Motor neuron (in vitro differentiated cells): ENCODE measurements around the gene LTBP2. TPM values are rescaled to one million over a fixed set of nuclear protein-coding genes. Genes with fewer than 3 reads are reported as not detected.

ENCODE experiments used
- ATAC-seq, 8 experiments: fragments of 200-7000 bp; cut with Tn5 transposase; replicated peaks in 6 of 8; 2 replicates each; pipeline ENCODE4 v1.8.0; 2021; ENCODE audit warnings: mild to moderate bottlenecking in 8 of 8, moderate library complexity in 8 of 8
- H3K27ac ChIP-seq, 2 donors: fragments of 250-450 bp; sonication (Bioruptor Pico); 2 replicates each; pipeline ENCODE4 v1.9.0; 2021; ENCODE audit warnings: antibody characterized with exemption in 2 of 2, mild to moderate bottlenecking in 2 of 2, moderate library complexity in 1 of 2
- H3K4me1 ChIP-seq, 2 donors: fragments of 250-450 bp; sonication (Bioruptor Pico); replicated peaks in 1 of 2; 2 replicates each; pipeline ENCODE4 v1.6.1; 2021; ENCODE audit warnings: antibody characterized with exemption in 2 of 2, mild to moderate bottlenecking in 2 of 2, moderate library complexity in 1 of 2
- H3K4me3 ChIP-seq, 5 donors: fragments of 250-450 bp; sonication (Bioruptor Pico); 2 replicates each; pipeline ENCODE4 v1.9.0; 2021; ENCODE audit warnings: antibody characterized with exemption in 5 of 5, mild to moderate bottlenecking in 5 of 5, moderate library complexity in 4 of 5
- WGBS, 10 experiments: fragments of 450-650 bp; shearing (Covaris generic); methylation state at CpG; one replicate each; pipeline ENCODE4 v1.0.0; 2022; 5-methylcytosine and 5-hydroxymethylcytosine counted together
- in situ Hi-C, 9 experiments: fragments of 400-800 bp; cut with MboI; loops; one replicate each; pipeline ENCODE4 v1.15.0; 2021; ENCODE audit warnings: low sequenced_read_pairs in 9 of 9, low pct_unique_long_range_greater_than_20kb in 2 of 9; ENCODE audit not compliant: unreplicated experiment in 9 of 9
- total RNA-seq, 8 experiments: library from RNA; unstranded; fragments of 300-600 nt; gene quantifications; 2 replicates each; pipeline versions ENCODE4 v1.2.3 to v1.2.4, GENCODE V29; 2022

Gene LTBP2
- 10 to 100 TPM in 1 of 8 experiments, 1 to 10 TPM in 5, under 1 TPM in 2; 0.46 to 27.0 (median 1.2) TPM for total RNA-seq

DNA sequence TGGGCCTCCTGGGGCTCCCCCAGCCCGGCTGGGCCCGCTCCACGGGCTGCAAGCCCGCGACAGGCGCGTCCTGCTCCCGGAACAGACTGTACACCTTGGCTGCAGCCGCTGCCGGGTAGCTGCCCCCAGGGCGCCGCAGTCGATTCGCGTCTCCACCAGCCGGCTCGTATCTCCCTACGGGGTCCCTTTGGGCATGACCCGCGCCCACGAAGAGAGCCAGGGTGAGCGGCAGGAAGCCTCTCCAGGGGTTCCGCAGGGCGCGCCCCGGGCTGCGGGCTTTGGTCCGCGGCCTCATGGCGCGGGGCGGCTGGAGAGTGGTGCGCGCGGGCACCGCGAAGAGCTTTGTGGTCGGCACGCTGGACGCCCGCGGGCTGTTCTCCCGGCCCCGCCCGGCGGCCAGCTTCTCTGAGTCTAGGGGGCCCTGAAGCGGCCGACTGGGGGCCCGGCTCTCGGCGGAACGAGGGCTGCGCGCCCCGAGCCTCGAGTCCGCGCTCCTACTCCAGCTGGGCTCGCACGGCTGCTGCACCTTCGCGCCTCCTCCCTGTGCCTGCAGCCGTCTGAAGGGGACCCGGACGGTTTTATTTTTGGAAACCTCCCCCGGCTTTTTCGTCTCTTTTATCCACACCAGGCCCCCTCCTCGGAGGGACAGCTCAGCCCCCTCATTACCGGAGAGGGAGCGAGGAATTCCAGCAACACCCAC is at the start of gene LTBP2:
Gene LTBP2 (minus strand): TSS at position 588 of the 700 bp plus-strand sequence. CDS start 293 bp downstream, at position 295.
- Histone ChIP-seq H3K4me3 (peak within 1 kb of the TSS; percentile 38 to 48 (median 43)), H3K4me1 (no peaks in the 10 kb centered on the region), H3K27ac (no peak within 1 kb of the TSS)
- in situ Hi-C loops, result loop anchor here in 1 of 9 experiments (25.0 kb wide), 1 partner anchor 99 kb away; no protein-coding TSS in a partner anchor
- 0 to 2% (median 1%) methylated on average over 14 to 40 of the region's 70 CpGs; no CpG with 5 or more reads in 7 of the 10 experiments for WGBS, 10 experiments
- peak; percentile 14 to 51 (median 33) for ATAC-seq

- in situ Hi-C loops, result no loop called here
- no peak for ATAC-seq
- Histone ChIP-seq H3K27ac (no peak overlapping the region), H3K4me3 (no peak overlapping the region), H3K4me1 (no peaks in the 10 kb centered on the region)
- 80 to 100% (median 92%) methylated on average over 2 to 5 of the region's 5 CpGs; no CpG with 5 or more reads in 3 of the 10 experiments for WGBS, 10 experiments
Observed at GRCh38 chr14:74660863-74661262, 48.8 kb upstream of the LTBP2 start.

DNA sequence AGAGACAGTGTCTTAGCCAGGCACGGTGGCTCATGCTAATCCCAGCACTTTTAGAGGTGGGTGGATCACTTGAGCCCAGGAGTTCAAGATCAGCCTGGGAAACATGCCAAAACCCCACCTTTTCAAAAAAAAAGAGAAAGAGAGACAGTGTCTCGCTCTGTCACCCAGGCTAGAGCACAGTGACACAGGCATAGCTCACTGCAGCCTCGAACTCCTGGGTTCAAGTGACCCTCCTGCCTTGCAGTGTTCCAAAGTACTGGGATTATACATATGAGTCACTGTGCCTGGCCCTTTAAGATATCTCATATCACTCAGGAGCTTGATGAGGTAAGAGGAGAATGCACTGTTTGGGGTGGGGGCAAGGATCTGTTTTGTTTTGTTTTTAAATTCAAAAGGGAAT is 48.1 kb upstream of the LTBP2 start:
- Histone ChIP-seq H3K4me1 (no peaks in the 10 kb centered on the region), H3K4me3 (no peak overlapping the region), H3K27ac (no peak overlapping the region)
- WGBS, 10 experiments, result 70 to 100% (median 85%) methylated on average over 1 to 3 of the region's 3 CpGs; no CpG with 5 or more reads in 4 of the 10 experiments
- peak in 2 of 8 experiments; percentile 43 to 54 for ATAC-seq
- in situ Hi-C loops, result no loop called here

DNA sequence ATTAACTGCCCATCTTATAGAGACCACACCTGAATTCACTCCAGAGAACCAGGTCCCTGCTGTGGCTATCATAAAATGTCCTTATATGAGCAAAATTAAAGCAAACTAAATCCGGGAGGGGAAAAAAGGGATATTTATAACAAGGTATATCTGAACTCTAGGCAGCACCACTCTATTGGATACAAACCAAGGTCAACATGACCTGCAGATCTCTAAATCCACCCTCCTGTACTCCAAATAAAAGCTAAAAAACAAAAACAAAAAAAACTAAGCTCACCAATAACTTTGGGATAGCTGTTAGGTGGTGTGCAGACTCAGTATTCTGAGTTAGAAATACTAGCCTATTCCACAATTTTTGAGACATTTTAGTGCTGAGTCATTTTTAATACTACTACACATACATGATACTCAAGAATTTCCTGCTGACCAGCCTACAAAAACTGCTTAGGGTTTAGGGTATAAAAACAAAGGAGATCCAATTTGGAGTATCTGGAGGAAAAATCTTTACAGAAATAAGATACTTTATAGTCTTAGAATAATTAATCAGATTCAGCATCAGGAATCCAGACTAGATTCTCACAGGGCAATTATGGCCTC is 46.6 kb upstream of the LTBP2 start:
- no peaks in the 10 kb centered on the region for H3K4me1 ChIP-seq
- H3K27ac ChIP-seq, result no peak overlapping the region
- no peak for ATAC-seq
- in situ Hi-C loops, result no loop called here
- WGBS, 10 experiments, result 86 to 100% methylated on average over 1 of the region's 1 CpG; no CpG with 5 or more reads in 8 of the 10 experiments
- H3K4me3 ChIP-seq, result no peak overlapping the region

GRCh38 chr14:74656964-74657363 is 44.9 kb upstream of the LTBP2 start:
- 80 to 100% (median 93%) methylated on average over 1 to 3 of the region's 3 CpGs; no CpG with 5 or more reads in 3 of the 10 experiments for WGBS, 10 experiments
- no peak for ATAC-seq
- in situ Hi-C loops, result no loop called here

DNA sequence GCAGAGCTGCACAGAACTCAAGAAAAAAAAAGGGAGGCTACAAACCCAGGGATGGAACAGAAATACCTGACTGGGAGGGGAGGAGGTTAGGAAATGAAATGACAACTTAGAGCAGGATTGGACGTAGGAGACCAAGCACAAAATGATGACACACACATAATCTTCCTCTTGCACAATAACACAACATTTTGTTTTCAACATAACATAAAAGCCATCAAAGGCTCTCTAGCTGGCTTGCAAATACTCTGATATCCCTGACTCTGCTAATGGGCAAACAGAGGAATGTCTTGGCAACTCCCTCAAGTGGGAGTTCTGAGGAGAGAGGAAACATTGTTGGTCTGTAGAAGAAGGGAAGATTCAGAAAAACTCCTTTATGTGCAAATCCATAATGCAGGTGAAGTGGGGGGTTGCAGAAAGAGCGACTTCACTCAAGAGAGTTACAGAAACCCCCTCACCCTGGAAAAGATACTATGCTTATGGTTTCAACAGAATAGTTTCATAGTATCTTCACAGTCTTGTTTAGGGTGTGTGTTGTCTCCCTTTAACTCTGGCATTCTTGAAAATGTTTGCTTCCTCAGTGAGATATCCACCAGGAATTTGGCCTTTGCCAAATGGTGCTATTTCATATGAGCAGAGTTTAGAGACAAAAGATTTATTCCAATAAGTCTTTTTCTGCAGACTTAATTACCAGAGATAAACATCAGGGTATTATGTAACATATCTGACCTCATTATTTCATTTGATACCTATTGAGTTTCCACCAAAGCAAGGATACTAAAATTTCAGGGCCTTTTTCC is 43.8 kb upstream of the LTBP2 start:
- H3K4me3 ChIP-seq, result no peak overlapping the region

More at GRCh38 chr14:74656964-74657363, 44.9 kb upstream of the LTBP2 start:
- Histone ChIP-seq H3K4me1 (no peaks in the 10 kb centered on the region), H3K4me3 (no peak overlapping the region), H3K27ac (no peak overlapping the region)

DNA sequence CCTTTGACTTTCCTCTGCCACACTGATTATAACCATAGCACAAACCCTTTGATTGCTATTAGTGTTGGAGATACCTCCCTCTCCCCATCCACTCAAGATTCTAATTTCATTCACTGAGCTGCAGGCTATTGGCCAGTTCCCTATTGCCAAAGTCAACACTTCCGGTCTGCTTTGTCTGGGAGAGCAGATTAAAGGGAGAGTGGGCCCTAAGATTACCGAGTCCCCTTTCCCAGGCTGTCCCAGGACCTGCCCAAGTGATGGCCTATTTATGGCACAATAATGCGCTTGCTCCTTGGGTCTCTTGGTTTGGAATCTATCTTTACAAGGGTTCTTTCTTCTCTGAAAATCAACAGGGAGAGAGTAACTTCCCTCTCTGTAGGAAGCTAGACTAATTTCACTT is 42.9 kb upstream of the LTBP2 start:
- WGBS, 10 experiments, result 82 to 100% (median 91%) methylated on average over 2 to 3 of the region's 3 CpGs; no CpG with 5 or more reads in 4 of the 10 experiments
- Histone ChIP-seq H3K27ac (no peak overlapping the region), H3K4me1 (no peaks in the 10 kb centered on the region), H3K4me3 (no peak overlapping the region)
- ATAC-seq, result no peak
- in situ Hi-C loops, result no loop called here

More for the DNA sequence above, 43.8 kb upstream of the LTBP2 start:
- 11 to 100% (median 74%) methylated on average over 1 to 2 of the region's 2 CpGs; no CpG with 5 or more reads in 2 of the 10 experiments for WGBS, 10 experiments
- Histone ChIP-seq H3K27ac (no peak overlapping the region), H3K4me1 (no peaks in the 10 kb centered on the region)
- peak in 2 of 8 experiments; percentile 53 to 63 for ATAC-seq
- in situ Hi-C loops, result no loop called here

GRCh38 chr14:74653386-74654138 is 41.5 kb upstream of the LTBP2 start:
- 9 to 88% (median 73%) methylated on average over 1 to 12 of the region's 15 CpGs; no CpG with 5 or more reads in 2 of the 10 experiments for WGBS, 10 experiments
- Histone ChIP-seq H3K27ac (no peak overlapping the region), H3K4me3 (no peak overlapping the region), H3K4me1 (no peaks in the 10 kb centered on the region)
- no peak for ATAC-seq
- in situ Hi-C loops, result no loop called here

DNA sequence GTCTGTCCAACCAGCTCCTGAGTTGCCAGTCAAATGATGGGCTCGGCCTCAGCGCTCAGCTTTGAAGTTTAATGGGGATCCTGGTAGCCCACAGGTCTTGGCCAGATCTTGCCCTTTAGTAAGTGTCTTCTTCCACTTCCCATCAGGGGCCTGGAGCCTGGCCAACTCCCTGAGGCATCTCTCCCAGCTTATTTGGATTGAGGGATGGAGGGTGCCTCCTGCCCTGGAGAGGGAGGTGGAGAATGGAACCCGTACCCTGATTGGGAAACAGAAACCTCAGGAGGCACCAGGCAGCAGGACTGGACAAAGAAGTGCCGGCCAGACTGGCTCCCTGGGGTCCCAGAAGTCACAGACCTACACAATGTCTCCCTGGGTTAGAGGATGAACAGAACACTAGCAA is 40.5 kb upstream of the LTBP2 start:
- H3K4me3 ChIP-seq, result no peak overlapping the region
- H3K4me1 ChIP-seq, result no peaks in the 10 kb centered on the region
- 40 to 94% (median 81%) methylated on average over 1 to 3 of the region's 4 CpGs; no CpG with 5 or more reads in 5 of the 10 experiments for WGBS, 10 experiments
- in situ Hi-C loops, result no loop called here
- ATAC-seq, result no peak
- H3K27ac ChIP-seq, result no peak overlapping the region

DNA sequence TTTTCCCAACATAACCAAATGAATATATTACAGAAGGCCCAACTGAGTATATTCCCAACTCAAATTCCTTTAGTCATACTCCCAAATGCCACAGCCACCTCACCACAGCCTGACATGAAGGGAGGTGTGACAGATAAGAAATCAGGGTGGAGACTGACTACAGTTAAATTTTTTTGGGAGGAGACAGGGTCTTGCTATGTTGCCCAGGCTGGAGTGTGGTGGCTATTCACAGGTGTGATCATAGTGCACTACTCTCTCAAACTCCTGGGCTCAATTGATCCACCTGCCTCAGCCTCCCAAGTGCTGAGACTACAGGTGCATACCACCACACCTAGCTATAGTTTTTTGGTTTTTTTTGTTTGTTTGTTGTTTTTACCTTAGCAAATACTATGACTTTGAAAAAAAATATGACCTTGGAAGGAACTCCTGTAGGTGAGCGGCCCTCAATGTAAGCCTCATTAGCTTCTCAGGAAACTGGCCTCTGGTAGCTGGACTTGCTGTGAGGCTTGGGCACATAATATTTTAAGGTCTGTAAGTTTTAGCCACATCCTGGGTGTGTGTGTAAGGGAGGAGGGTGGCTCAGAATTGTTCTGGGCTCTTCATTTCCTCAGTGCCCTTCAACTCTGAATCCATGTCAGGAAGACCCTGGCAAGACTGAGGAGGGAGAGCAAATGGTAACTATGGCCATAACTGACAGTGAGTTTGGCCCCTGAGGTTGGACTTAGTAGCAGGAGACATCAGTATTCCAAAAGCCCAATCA is 39.1 kb upstream of the LTBP2 start:
- 100% methylated on average over 1 of the region's 1 CpG; no CpG with 5 or more reads in 5 of the 10 experiments for WGBS, 10 experiments
- Histone ChIP-seq H3K4me3 (no peak overlapping the region), H3K27ac (no peak overlapping the region), H3K4me1 (no peaks in the 10 kb centered on the region)
- no peak for ATAC-seq
- in situ Hi-C loops, result no loop called here

GRCh38 chr14:74649673-74650072 is 37.6 kb upstream of the LTBP2 start:
- 31 to 100% (median 92%) methylated on average over 1 to 2 of the region's 2 CpGs; no CpG with 5 or more reads in 2 of the 10 experiments for WGBS, 10 experiments
- peak in 4 of 8 experiments; percentile 18 to 71 (median 47) for ATAC-seq
- in situ Hi-C loops, result no loop called here

DNA sequence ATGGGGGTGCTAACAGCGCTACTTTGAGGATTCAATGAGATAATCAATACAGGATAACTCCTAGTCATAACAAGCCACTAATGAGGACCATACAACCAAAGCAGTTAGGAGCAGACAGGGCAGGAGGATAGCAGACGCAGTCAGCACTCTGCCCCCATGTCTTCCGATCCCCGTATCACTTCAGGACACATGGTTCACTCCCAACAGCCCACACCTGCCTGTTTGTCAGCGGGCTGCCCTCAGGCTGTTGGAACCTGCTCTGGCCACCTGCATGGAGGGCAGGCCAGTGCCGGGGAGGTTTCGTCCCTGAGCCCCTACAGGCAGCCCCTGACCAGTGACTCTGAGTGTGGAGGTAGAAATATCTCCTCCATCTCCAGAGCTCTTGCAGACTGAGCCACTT is 37.1 kb upstream of the LTBP2 start:
- in situ Hi-C loops, result no loop called here
- H3K27ac ChIP-seq, result no peak overlapping the region
- ATAC-seq, result peak in 3 of 8 experiments; percentile 7 to 14 (median 14)
- H3K4me1 ChIP-seq, result no peaks in the 10 kb centered on the region
- no peak overlapping the region for H3K4me3 ChIP-seq
- 0 to 100% (median 79%) methylated on average over 1 to 7 of the region's 7 CpGs; no CpG with 5 or more reads in 4 of the 10 experiments for WGBS, 10 experiments

More at GRCh38 chr14:74649673-74650072, 37.6 kb upstream of the LTBP2 start:
- no peaks in the 10 kb centered on the region for H3K4me1 ChIP-seq
- H3K27ac ChIP-seq, result no peak overlapping the region
- no peak overlapping the region for H3K4me3 ChIP-seq
